H1 (cell line): ENCODE results near the gene FCRL6. TPM values are rescaled to one million over a fixed set of nuclear protein-coding genes. Genes with fewer than 3 reads are reported as not detected.

Source experiments
- CTCF ChIA-PET: fragments of 300-600 bp; sonication (Branson Sonifier 250); formaldehyde crosslinking; loops from one replicate; lab custom pipeline; 2021; ENCODE audit not compliant: partially characterized antibody; lab: Charles Lee
- POLR2A ChIA-PET: fragments of 300-600 bp; sonication (Branson Sonifier 250); formaldehyde crosslinking; loops from one replicate; lab custom pipeline; 2021; ENCODE audit warnings: inconsistent platforms; ENCODE audit not compliant: partially characterized antibody; lab: Charles Lee
- DNase-seq, 2 experiments: peaks; one replicate each; pipeline versions ENCODE4 v3.0.0 to v3.0.0-alpha.2; 2010 to 2022; ENCODE audit warnings: low spot score in 2 of 2, low read depth in 1 of 2, mixed read lengths in 1 of 2
- FAIRE-seq: peaks from 2 replicates; lab custom pipeline; 2011; peaks lifted over from hg19 to GRCh38; lab: Jason Lieb, UNC
- H2AFZ ChIP-seq: 2 replicates; pipeline ENCODE4 v1.8.1; 2012; ENCODE audit warnings: low read length, inconsistent platforms
- H2AK5ac ChIP-seq: 2 replicates; pipeline ENCODE4 v1.6.1; 2013; ENCODE audit warnings: low read depth, low read length
- H2BK120ac ChIP-seq: replicated peaks from 2 replicates; pipeline ENCODE3; 2013; ENCODE audit warnings: low read depth, low read length, inconsistent platforms
- H2BK12ac ChIP-seq: 2 replicates; pipeline ENCODE4 v1.6.1; 2013; ENCODE audit warnings: low read depth, low read length
- H2BK15ac ChIP-seq: 2 replicates; pipeline ENCODE4 v1.6.1; 2013; ENCODE audit warnings: low read length
- H2BK20ac ChIP-seq: 2 replicates; pipeline ENCODE4 v1.6.1; 2013; ENCODE audit warnings: low read length
- H2BK5ac ChIP-seq: 2 replicates; pipeline ENCODE4 v1.6.1; 2013; ENCODE audit warnings: low read depth, low read length
- H3K14ac ChIP-seq: 2 replicates; pipeline ENCODE4 v1.6.1; 2013; ENCODE audit warnings: inconsistent platforms; ENCODE audit not compliant: insufficient read length
- H3K18ac ChIP-seq: 2 replicates; pipeline ENCODE4 v1.6.1; 2013; ENCODE audit warnings: low read length; ENCODE audit errors: extremely low read depth
- H3K23ac ChIP-seq: 2 replicates; pipeline ENCODE4 v1.6.1; 2013; ENCODE audit warnings: inconsistent platforms; ENCODE audit not compliant: insufficient read length
- H3K23me2 ChIP-seq: 2 replicates; pipeline ENCODE4 v1.6.1; 2013; ENCODE audit warnings: low read depth, low read length
- H3K27ac ChIP-seq: 2 replicates; pipeline ENCODE4 v1.6.1; 2011; ENCODE audit warnings: low read depth, low read length, inconsistent platforms
- H3K27me3 ChIP-seq, 4 experiments: replicated peaks in 1 of 4; 1 replicate in 1 of 4; 2 replicates in 3 of 4; pipeline versions ENCODE4 v1.6.1 to v1.8.1; 2011 to 2013; ENCODE audit warnings: low read length in 3 of 4, mild to moderate bottlenecking in 3 of 4, inconsistent platforms in 2 of 4, mixed read lengths in 2 of 4, moderate library complexity in 1 of 4; ENCODE audit not compliant: control insufficient read depth in 3 of 4, insufficient read depth in 3 of 4; ENCODE audit errors: extremely low read depth in 1 of 4
- H3K36me3 ChIP-seq, 4 experiments: 2 replicates each; pipeline versions ENCODE4 v1.6.1 to v1.8.1; 2011 to 2013; ENCODE audit warnings: mild to moderate bottlenecking in 4 of 4, low read length in 3 of 4, moderate library complexity in 2 of 4, control low read depth in 1 of 4, inconsistent platforms in 1 of 4; ENCODE audit not compliant: insufficient read depth in 4 of 4, control insufficient read depth in 2 of 4
- H3K4ac ChIP-seq: replicated peaks from 2 replicates; pipeline ENCODE3; 2013; ENCODE audit warnings: low read length, low read depth, mixed read lengths, inconsistent platforms; ENCODE audit not compliant: insufficient read length
- H3K4me1 ChIP-seq, 4 experiments: replicated peaks in 1 of 4; 1 replicate in 1 of 4; 2 replicates in 3 of 4; pipeline versions ENCODE4 v1.6.1 to v1.8.1; 2011 to 2013; ENCODE audit warnings: low read length in 3 of 4, inconsistent platforms in 2 of 4, mixed read lengths in 1 of 4; ENCODE audit not compliant: insufficient read depth in 4 of 4, control insufficient read depth in 3 of 4
- H3K4me2 ChIP-seq, 2 experiments: 2 replicates each; pipeline versions ENCODE4 v1.6.1 to v1.8.1; 2011 to 2013; ENCODE audit warnings: low read depth in 2 of 2, low read length in 2 of 2, control low read depth in 1 of 2, inconsistent platforms in 1 of 2, mild to moderate bottlenecking in 1 of 2; ENCODE audit not compliant: insufficient read depth in 1 of 2
- H3K4me3 ChIP-seq, 4 experiments: fragments of 200-600, 300-600 bp in 1 of 4; sonication (generic), shearing (Covaris generic), sonication (Bioruptor Twin) in 1 of 4; 2 replicates each; pipeline versions ENCODE4 v1.5.1 to v1.8.1; 2011 to 2016; ENCODE audit warnings: low read length in 4 of 4, low read depth in 3 of 4, control low read depth in 2 of 4, inconsistent platforms in 2 of 4, mild to moderate bottlenecking in 2 of 4, mixed read lengths in 1 of 4, moderate library complexity in 1 of 4; ENCODE audit not compliant: insufficient read depth in 2 of 4; ENCODE audit errors: extremely low read depth in 1 of 4
- H3K56ac ChIP-seq: replicated peaks from 2 replicates; pipeline ENCODE3; 2013; ENCODE audit warnings: low read depth, mild to moderate bottlenecking, mixed read lengths, low read length, inconsistent platforms; ENCODE audit not compliant: insufficient read length
- H3K79me1 ChIP-seq: 2 replicates; pipeline ENCODE4 v1.6.1; 2013; ENCODE audit warnings: low read depth, low read length, control low read depth
- H3K79me2 ChIP-seq, 2 experiments: 2 replicates each; pipeline versions ENCODE4 v1.6.1 to v1.8.1; 2012 to 2013; ENCODE audit warnings: low read length in 2 of 2, mild to moderate bottlenecking in 2 of 2, inconsistent platforms in 1 of 2; ENCODE audit not compliant: insufficient read depth in 2 of 2, control insufficient read depth in 1 of 2
- H3K9ac ChIP-seq, 4 experiments: replicated peaks in 1 of 4; 1 replicate in 1 of 4; 2 replicates in 3 of 4; pipeline versions ENCODE4 v1.6.1 to v1.8.1; 2011 to 2013; ENCODE audit warnings: low read depth in 3 of 4, low read length in 3 of 4, control low read depth in 2 of 4, mild to moderate bottlenecking in 2 of 4, moderate library complexity in 2 of 4, inconsistent platforms in 1 of 4; ENCODE audit errors: extremely low read depth in 1 of 4
- H3K9me3 ChIP-seq, 2 experiments: 2 replicates each; pipeline versions ENCODE4 v1.6.1 to v1.8.1; 2012 to 2013; ENCODE audit warnings: mild to moderate bottlenecking in 2 of 2, moderate library complexity in 2 of 2, control low read depth in 1 of 2, inconsistent platforms in 1 of 2, low read depth in 1 of 2, low read length in 1 of 2, mixed read lengths in 1 of 2; ENCODE audit not compliant: insufficient read depth in 2 of 2
- H4K20me1 ChIP-seq, 2 experiments: replicated peaks in 1 of 2; 2 replicates each; pipeline versions ENCODE3 to v1.8.1; 2011 to 2013; ENCODE audit warnings: inconsistent platforms in 2 of 2, low read length in 2 of 2, mild to moderate bottlenecking in 1 of 2; ENCODE audit not compliant: insufficient read depth in 2 of 2, control insufficient read depth in 1 of 2
- H4K5ac ChIP-seq: 2 replicates; pipeline ENCODE4 v1.6.1; 2013; ENCODE audit warnings: low read length, low read depth, mixed read lengths, inconsistent platforms; ENCODE audit not compliant: insufficient read length
- H4K8ac ChIP-seq: 2 replicates; pipeline ENCODE4 v1.8.0; 2013; ENCODE audit warnings: mild to moderate bottlenecking, moderate library complexity, low read length, inconsistent platforms; ENCODE audit not compliant: insufficient read depth; ENCODE audit errors: extremely low read depth
- H4K91ac ChIP-seq: replicated peaks from 2 replicates; pipeline ENCODE3; 2013; ENCODE audit warnings: low read length, mixed read lengths, inconsistent platforms; ENCODE audit not compliant: insufficient read length
- CBX8 ChIP-seq: fragments of 300-800, 300-1000 bp; sonication (generic); IDR thresholded peaks from 2 replicates; pipeline ENCODE4 v1.7.1; 2016; ENCODE audit warnings: low read depth, low read length, borderline replicate concordance
- CHD1 ChIP-seq: IDR thresholded peaks from 2 replicates; pipeline ENCODE4 v1.6.1; 2012; ENCODE audit warnings: low read depth, low read length, improper control_type of control experiment
- CTBP2 ChIP-seq: IDR thresholded peaks from 2 replicates; pipeline ENCODE4 v1.7.0; 2011; ENCODE audit warnings: borderline replicate concordance, mild to moderate bottlenecking, moderate library complexity, mixed read lengths, low read length; ENCODE audit not compliant: insufficient read depth, insufficient read length
- EP300 ChIP-seq, 2 experiments: IDR thresholded peaks; 1 replicate in 1 of 2; 2 replicates in 1 of 2; pipeline ENCODE4 v1.6.1; 2011 to 2012; ENCODE audit warnings: low read depth in 2 of 2, low read length in 2 of 2, mild to moderate bottlenecking in 2 of 2, borderline replicate concordance in 1 of 2, inconsistent platforms in 1 of 2, moderate library complexity in 1 of 2
- JUND ChIP-seq: IDR thresholded peaks from 2 replicates; pipeline ENCODE4 v1.6.1; 2011; ENCODE audit warnings: mild to moderate bottlenecking, improper control_type of control experiment, low read length
- KDM1A ChIP-seq: fragments of 200-600, 300-600 bp; sonication (generic); IDR thresholded peaks from 2 replicates; pipeline ENCODE4 v1.7.1; 2016; ENCODE audit warnings: mild to moderate bottlenecking, low read length, borderline replicate concordance
- KDM4A ChIP-seq: IDR thresholded peaks from one replicate; pipeline ENCODE4 v1.7.1; 2012; ENCODE audit warnings: low read depth, mild to moderate bottlenecking, moderate library complexity, low read length, inconsistent platforms; ENCODE audit not compliant: severe bottlenecking
- MAFK ChIP-seq: IDR thresholded peaks from 2 replicates; pipeline ENCODE4 v1.6.1; 2012; ENCODE audit warnings: low read depth, mild to moderate bottlenecking, improper control_type of control experiment, low read length
- SIN3A ChIP-seq, 2 experiments: IDR thresholded peaks in 1 of 2; conservative IDR thresholded peaks in 1 of 2; 2 replicates each; pipeline ENCODE4 v1.6.1; 2011 to 2012; ENCODE audit warnings: low read length in 2 of 2, improper control_type of control experiment in 1 of 2, low read depth in 1 of 2, mild to moderate bottlenecking in 1 of 2
- SIRT6 ChIP-seq: IDR thresholded peaks from one replicate; pipeline ENCODE4 v1.7.1; 2012; ENCODE audit warnings: low read length, inconsistent platforms
- SP4 ChIP-seq: IDR thresholded peaks from 2 replicates; pipeline ENCODE4 v1.6.1; 2012; ENCODE audit warnings: low read length, inconsistent platforms
- SUZ12 ChIP-seq: fragments of 200-600 bp; sonication (generic); IDR thresholded peaks from 2 replicates; pipeline ENCODE4 v1.6.1; 2012; ENCODE audit warnings: mild to moderate bottlenecking, inconsistent platforms, low read length, moderate library complexity, mixed read lengths
- WGBS, 2 experiments: shearing (Covaris generic) in 1 of 2; methylation state at CpG; one replicate each; pipeline versions ENCODE4 v1.1.6 to v1.1.7; 2013 to 2015; ENCODE audit warnings: low lambda C conversion rate in 2 of 2, mixed read lengths in 2 of 2, inconsistent platforms in 1 of 2, low coverage in 1 of 2, missing lambda C conversion rate in 1 of 2; ENCODE audit not compliant: insufficient replicate concordance in 2 of 2, insufficient coverage in 1 of 2, insufficient read length in 1 of 2; ENCODE audit errors: extremely low coverage in 1 of 2, missing lambda C conversion rate in 1 of 2; 5-methylcytosine and 5-hydroxymethylcytosine counted together
- polyA plus RNA-seq, 7 experiments: library from polyadenylated mRNA; depleted of rRNA in 3 of 7; stranded (reverse) in 5 of 7; unstranded in 2 of 7; fragments of >200 nt in 5 of 7; fragments of 200-250 nt in 2 of 7; gene quantifications; 1 replicate in 5 of 7; 2 replicates in 1 of 7; 4 replicates in 1 of 7; pipeline versions ENCODE4 v1.2.1 to v1.2.3, GENCODE V29; 2011 to 2013; ENCODE audit warnings: missing spikeins in 2 of 7, mixed read lengths in 2 of 7
- total RNA-seq: library from RNA; stranded (reverse); fragmentation: NEBNext Ultra II Directional; extraction: Animal tissue kit (Norgen Biotek cat#: 25700); gene quantifications from 2 replicates; pipeline ENCODE4 v1.2.1, GENCODE V29; 2021
- TF ChIP-seq, protein P1 (sequence below): IDR thresholded peaks from 2 replicates; pipeline ENCODE4 v1.6.1; 2011; ENCODE audit warnings: low read length, improper control_type of control experiment

FCRL6 gene
- total and polyA plus RNA-seq, 2 of the 8 experiments (the other 6 are each of a cell fraction or from before 2014, with no cell fraction given), result not detected

DNA sequence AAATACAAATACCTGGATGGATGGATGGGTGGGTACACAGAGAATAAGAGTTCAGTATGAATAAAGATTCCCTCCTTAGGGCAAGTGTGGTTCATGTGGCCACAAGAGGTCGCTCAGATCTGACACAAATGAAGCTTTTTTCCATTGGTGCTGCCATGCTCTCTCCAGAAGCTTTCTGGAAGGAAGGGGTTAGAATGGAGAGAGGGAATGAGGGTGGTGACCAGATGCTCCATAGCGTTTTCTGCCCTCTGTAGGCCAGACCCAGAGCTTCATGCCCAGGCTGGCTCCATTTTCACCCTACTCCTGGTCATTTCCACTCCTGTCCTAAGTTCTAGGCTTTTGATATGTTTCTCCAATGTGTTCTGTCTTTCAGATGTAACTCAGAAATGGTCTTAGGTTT, 3.3 kb upstream of the FCRL6 start:
- Histone ChIP-seq H2BK12ac (no peak overlapping the region), H4K5ac (no peak overlapping the region), H3K4me3 (no peak overlapping the region), H3K23me2 (no peaks in the 10 kb centered on the region), H2AFZ (peak overlapping the region; percentile 70), H3K4me2 (no peak overlapping the region), H3K79me2 (no peaks in the 10 kb centered on the region), H3K4me1 (no peaks in the 10 kb centered on the region), H3K14ac (no peak overlapping the region), H2BK5ac (no peak overlapping the region), H3K9ac (no peak overlapping the region), H3K27ac (no peak overlapping the region), H4K8ac (no peak overlapping the region), H3K27me3 (no peaks in the 10 kb centered on the region), H2BK15ac (no peak overlapping the region), H3K79me1 (no peaks in the 10 kb centered on the region), H2BK20ac (no peak overlapping the region), H4K91ac (no peak overlapping the region), H3K36me3 (no peaks in the 10 kb centered on the region), H2AK5ac (no peak overlapping the region), H3K18ac (no peak overlapping the region), H4K20me1 (no peaks in the 10 kb centered on the region), H3K23ac (no peak overlapping the region), H3K56ac (no peak overlapping the region), H2BK120ac (no peak overlapping the region), H3K9me3 (no peaks in the 10 kb centered on the region), H3K4ac (no peak overlapping the region)
- peak in 1 of 2 experiments; percentile 59 for DNase-seq
- CTCF ChIA-PET, result interaction anchor here (0.7 to 26.0 kb wide), 56 partner anchors 9 to 666 kb away, joined by 3 to 645 read pairs (median 6); partner anchors contain the start of genes DUSP23, SLAMF8 and VSIG8
- peak; percentile 99 for FAIRE-seq
- POLR2A ChIA-PET, result interaction anchor here (0.7 to 2.0 kb wide), 3 partner anchors 9 to 92 kb away, joined by 3 to 10 read pairs (median 3); no protein-coding TSS in a partner anchor
- WGBS, 2 experiments, result 4% methylated on average over 2 of the region's 2 CpGs; no CpG with 5 or more reads in 1 of the 2 experiments
- TF ChIP-seq, protein P1, sequence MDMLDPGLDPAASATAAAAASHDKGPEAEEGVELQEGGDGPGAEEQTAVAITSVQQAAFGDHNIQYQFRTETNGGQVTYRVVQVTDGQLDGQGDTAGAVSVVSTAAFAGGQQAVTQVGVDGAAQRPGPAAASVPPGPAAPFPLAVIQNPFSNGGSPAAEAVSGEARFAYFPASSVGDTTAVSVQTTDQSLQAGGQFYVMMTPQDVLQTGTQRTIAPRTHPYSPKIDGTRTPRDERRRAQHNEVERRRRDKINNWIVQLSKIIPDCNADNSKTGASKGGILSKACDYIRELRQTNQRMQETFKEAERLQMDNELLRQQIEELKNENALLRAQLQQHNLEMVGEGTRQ, result no peak
- no peak for TF ChIP-seq KDM1A
- TF ChIP-seq CBX8, result no peak
- TF ChIP-seq CTBP2, result no peak
- no peak for TF ChIP-seq JUND
- no peak for TF ChIP-seq CHD1
- TF ChIP-seq SUZ12, result no peak
- TF ChIP-seq EP300 (IDR thresholded peaks at IDR 0.05; ENCODE audit: borderline replicate concordance in 1 of 2, low read depth in 2 of 2, low read length in 2 of 2), result no peak
- no peak for TF ChIP-seq SIRT6
- TF ChIP-seq SP4, result no peak
- TF ChIP-seq MAFK, result no peak
- no peak; a peak in 1 of 4 replicates for TF ChIP-seq SIN3A (conservative IDR thresholded peaks at IDR 0.05 in 1 of 2, IDR thresholded peaks at IDR 0.05 in 1 of 2; ENCODE audit: low read depth in 1 of 2, low read length in 2 of 2)
- no peak for TF ChIP-seq KDM4A
